K562 (cell line): ENCODE measurements around the gene ZNF74. TPM values are rescaled to one million over a fixed set of nuclear protein-coding genes. Genes with fewer than 3 reads are reported as not detected.
A peak's percentile ranks its signal among the peaks of the same experiment; 100 is the strongest.

Source experiments
- ATAC-seq: fragments of 200-7000 bp; cut with Tn5 transposase; 3 replicates; pipeline ENCODE4 v1.9.1; 2020; ENCODE audit warnings: moderate library complexity
- BruUV-seq: library from RNA; stranded (reverse); fragments of 400-500 nt; replicated peaks from 2 replicates; lab custom pipeline; 2021; lab: Mats Ljungman, UMichigan
- CTCF ChIA-PET: fragments of 300-600 bp; formaldehyde crosslinking; extraction: SDS; loops from one replicate; lab custom pipeline; 2021; ENCODE audit warnings: low intra/inter-chr PET ratio; lab: Yijun Ruan, JAX
- POLR2A ChIA-PET: fragments of 300-600, 350-650 bp; sonication (Branson Sonifier 250); formaldehyde crosslinking; extraction: SDS; loops from one replicate; lab custom pipeline; 2021; ENCODE audit warnings: antibody characterized with exemption, inconsistent platforms; lab: Yijun Ruan, JAX
- DNase-seq, 4 experiments: peaks; one replicate each; pipeline versions ENCODE4 v3.0.0 to v3.0.0-alpha.2; 2011 to 2018; ENCODE audit warnings: low spot score in 3 of 4, mixed read lengths in 3 of 4; ENCODE audit errors: extremely low read depth in 1 of 4
- FAIRE-seq: peaks from 2 replicates; lab custom pipeline; 2011; peaks lifted over from hg19 to GRCh38; lab: Jason Lieb, UNC
- H2AFZ ChIP-seq: 2 replicates; pipeline ENCODE4 v1.6.0; 2011; ENCODE audit warnings: low read depth, low read length, control low read depth, inconsistent platforms
- H3K27ac ChIP-seq: fragments of 200-600 bp; 3 replicates; pipeline ENCODE4 v1.8.0; 2011; ENCODE audit warnings: low read depth, mild to moderate bottlenecking, control low read depth, inconsistent platforms, low read length, moderate library complexity, mixed read lengths; ENCODE audit errors: extremely low read depth
- H3K27me3 ChIP-seq, 2 experiments: fragments of 300-600 bp in 1 of 2; 2 replicates in 1 of 2; 3 replicates in 1 of 2; pipeline versions ENCODE4 v1.6.0 to v1.8.0; 2011; ENCODE audit warnings: inconsistent platforms in 2 of 2, low read length in 2 of 2, mild to moderate bottlenecking in 1 of 2, mixed read lengths in 1 of 2, moderate library complexity in 1 of 2; ENCODE audit not compliant: control insufficient read depth in 2 of 2, insufficient read depth in 2 of 2
- H3K36me3 ChIP-seq: fragments of 300-600 bp; 3 replicates; pipeline ENCODE4 v1.8.0; 2011; ENCODE audit warnings: mild to moderate bottlenecking, low read length, inconsistent platforms; ENCODE audit not compliant: control insufficient read depth, insufficient read depth
- H3K4me1 ChIP-seq, 2 experiments: fragments of 200-600 bp in 1 of 2; replicated peaks in 1 of 2; 2 replicates in 1 of 2; 3 replicates in 1 of 2; pipeline versions ENCODE4 v1.5.1 to v1.8.0; 2011; ENCODE audit warnings: inconsistent platforms in 2 of 2, low read length in 2 of 2, mild to moderate bottlenecking in 1 of 2, mixed read lengths in 1 of 2, moderate library complexity in 1 of 2; ENCODE audit not compliant: control insufficient read depth in 2 of 2, insufficient read depth in 2 of 2
- H3K4me2 ChIP-seq: 2 replicates; pipeline ENCODE4 v1.6.1; 2011; ENCODE audit warnings: low read length, control low read depth, inconsistent platforms, mixed read lengths; ENCODE audit not compliant: insufficient read depth
- H3K4me3 ChIP-seq: fragments of 200-600 bp; sonication (generic), shearing (Covaris generic); 2 replicates; pipeline ENCODE4 v1.5.1; 2016; ENCODE audit warnings: control low read depth, inconsistent platforms
- H3K79me2 ChIP-seq: fragments of 200-600 bp; 3 replicates; pipeline ENCODE4 v1.8.0; 2011; ENCODE audit warnings: low read length, inconsistent platforms; ENCODE audit not compliant: control insufficient read depth, insufficient read depth
- H3K9ac ChIP-seq, 2 experiments: 2 replicates each; pipeline versions ENCODE4 v1.6.0 to v1.6.1; 2011; ENCODE audit warnings: low read depth in 2 of 2, low read length in 2 of 2, control low read depth in 1 of 2, inconsistent platforms in 1 of 2, mild to moderate bottlenecking in 1 of 2, mixed read lengths in 1 of 2; ENCODE audit not compliant: insufficient read depth in 1 of 2
- H3K9me1 ChIP-seq: one replicate; pipeline ENCODE4 v1.6.0; 2011; ENCODE audit warnings: inconsistent platforms, mild to moderate bottlenecking, low read length, moderate library complexity; ENCODE audit not compliant: control insufficient read depth, insufficient read depth
- H3K9me3 ChIP-seq: replicated peaks from 2 replicates; pipeline ENCODE4 v1.5.1; 2011; ENCODE audit warnings: low read depth, low read length, inconsistent platforms; ENCODE audit not compliant: control insufficient read depth, insufficient read depth
- H4K20me1 ChIP-seq: replicated peaks from 2 replicates; pipeline ENCODE4 v1.6.1; 2011; ENCODE audit warnings: low read length, inconsistent platforms, mixed read lengths; ENCODE audit not compliant: control insufficient read depth, insufficient read depth
- FOXJ2 ChIP-seq: fragments of 200-800 bp; sonication (Bioruptor generic); IDR thresholded peaks from 2 replicates; pipeline ENCODE4 v1.6.1; 2016; ENCODE audit warnings: missing genetic modification characterization, missing compliant biosample characterization
- HOMEZ ChIP-seq: fragments of 250-450 bp; sonication (Bioruptor Pico); IDR thresholded peaks from 2 replicates; pipeline ENCODE4 v1.4.0; 2020; ENCODE audit warnings: mild to moderate bottlenecking, moderate library complexity
- IRF9 ChIP-seq: fragments of 450-650 bp; IDR thresholded peaks from 2 replicates; pipeline ENCODE4 v1.6.1; 2016; ENCODE audit warnings: missing biosample characterization, missing genetic modification characterization
- RBM22 ChIP-seq: fragments of 200-400 bp; formaldehyde crosslinking; IDR thresholded peaks from 2 replicates; pipeline ENCODE4 v1.6.1; 2018; ENCODE audit warnings: low read length, low read depth; ENCODE audit not compliant: poor library complexity, severe bottlenecking
- SIX5 ChIP-seq, 2 experiments: IDR thresholded peaks; 2 replicates each; pipeline ENCODE4 v1.6.1; 2011; ENCODE audit warnings: low read length in 2 of 2, borderline replicate concordance in 1 of 2, low read depth in 1 of 2, mild to moderate bottlenecking in 1 of 2, moderate library complexity in 1 of 2; ENCODE audit not compliant: insufficient read depth in 1 of 2
- SMAD4 ChIP-seq: fragments of 250-450 bp; sonication (Bioruptor Pico); conservative IDR thresholded peaks from 2 replicates; pipeline ENCODE4 v1.8.0; 2021; ENCODE audit warnings: inconsistent platforms, mild to moderate bottlenecking, moderate library complexity
- STAT6 ChIP-seq: sonication (generic); formaldehyde crosslinking; IDR thresholded peaks from 2 replicates; pipeline ENCODE4 v1.8.1; 2023; ENCODE audit warnings: mild to moderate bottlenecking, missing genetic modification reagents
- ZFPM2 ChIP-seq: fragments of 250-450 bp; sonication (Bioruptor Pico); IDR thresholded peaks from 2 replicates; pipeline ENCODE4 v1.5.1; 2022; ENCODE audit warnings: mild to moderate bottlenecking
- ZNF583 ChIP-seq: fragments of 250-450 bp; sonication (Bioruptor Pico); IDR thresholded peaks from 2 replicates; pipeline ENCODE4 v1.4.0; 2020
- WGBS: fragments of 100-300 bp; shearing (Covaris generic); methylation state at CpG from one replicate; pipeline ENCODE4 v1.1.6; 2016; ENCODE audit warnings: low coverage, mixed read lengths; ENCODE audit not compliant: insufficient coverage; ENCODE audit errors: missing lambda C conversion rate; 5-methylcytosine and 5-hydroxymethylcytosine counted together
- in situ Hi-C: fragments of 300-500 bp; cut with MboI; formaldehyde crosslinking; loops from 4 replicates; pipeline ENCODE4 v1.15.0; 2018; ENCODE audit warnings: inconsistent platforms, mixed read lengths
- intact Hi-C: fragments of 100-400 bp; cut with micrococcal nuclease; formaldehyde crosslinking; loops from 2 replicates; pipeline ENCODE4 v1.14.2; 2022
- polyA plus RNA-seq, 8 experiments: library from polyadenylated mRNA; depleted of rRNA in 4 of 8; stranded (reverse) in 5 of 8; unstranded in 3 of 8; fragments of >200 nt; fragmentation: Nextera tagmentation in 2 of 8; fragmentation: Illumina TruSeq in 1 of 8; extraction: Ambion mirVana in 2 of 8; extraction: Trizol in 1 of 8; gene quantifications; 2 replicates each; pipeline versions ENCODE4 v1.2.1 to v1.2.3, GENCODE V29; 2011 to 2014; ENCODE audit warnings: inconsistent platforms in 1 of 8, missing spikeins in 1 of 8
- total RNA-seq, 7 experiments: library from RNA; depleted of rRNA in 6 of 7; stranded (reverse); fragments of >200 nt in 6 of 7; fragmentation: Illumina TruSeq in 2 of 7; extraction: Trizol in 2 of 7; gene quantifications; 2 replicates each; pipeline versions ENCODE4 v1.2.1 to v1.2.3, GENCODE V29; 2011 to 2021; ENCODE audit warnings: low replicate concordance in 1 of 7

The ZNF74 gene
- total and polyA plus RNA-seq, 9 of the 15 experiments (the other 6 are each of a cell fraction or from before 2014, with no cell fraction given) = 2.4 to 53.5 (median 31.5) TPM

DNA sequence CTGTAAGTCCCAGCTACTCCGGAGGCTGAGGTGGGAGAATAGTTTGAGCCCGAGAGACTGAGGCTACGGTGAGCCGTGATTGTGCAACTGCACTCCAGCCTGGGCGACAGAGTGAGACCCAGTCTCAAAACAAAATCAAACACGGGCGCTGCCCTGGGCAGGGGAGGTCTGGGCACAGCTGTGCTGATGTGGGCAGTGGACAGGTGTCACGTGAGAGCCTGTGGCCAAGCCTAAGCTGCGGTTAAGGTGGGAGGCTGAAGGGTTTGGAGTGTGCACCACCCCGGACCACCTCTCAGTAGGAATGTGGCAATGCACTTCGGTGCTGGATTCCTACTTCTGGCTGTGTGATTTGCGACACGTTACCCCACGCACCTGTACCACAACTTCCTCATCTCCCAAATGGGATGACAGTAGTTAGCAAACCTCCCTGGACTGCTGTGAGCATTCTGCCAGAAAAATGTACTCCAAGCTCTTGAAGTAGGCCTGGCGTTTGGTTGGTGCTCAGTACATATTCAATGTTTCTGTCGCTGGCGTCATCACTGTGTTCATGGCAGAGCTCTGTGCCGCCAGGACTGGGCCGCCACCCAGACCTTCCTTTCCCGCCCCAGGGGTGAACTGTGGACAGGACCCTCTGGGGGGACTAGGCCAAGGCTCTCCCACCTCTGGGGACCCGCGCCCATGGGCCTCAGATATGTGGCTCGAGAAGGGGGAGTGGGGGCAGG lies 807 bp upstream of the ZNF74 start (continued):
- peak; percentile 34; the same call in 1 of the 2 replicates for TF ChIP-seq IRF9 (tag)
- no peak for TF ChIP-seq FOXJ2 (tag)
- peak; percentile 83; the same call in 1 of the 2 replicates for TF ChIP-seq HOMEZ (CRISPR knock-in tag)
- TF ChIP-seq ZNF583 (CRISPR knock-in tag) = 0 out of 2 replicates have a peak, but pooled peaks have one; percentile 46

- Histone ChIP-seq H3K9me3 (peaks cover 3% of the 10 kb centered on the region; the same call in 1 of the 2 replicates), H3K4me2 (peak overlapping the region; percentile 90), H3K79me2 (peaks cover 17% of the 10 kb centered on the region), H3K27ac (no peak overlapping the region), H4K20me1 (no peaks in the 10 kb centered on the region), H3K4me3 (peak overlapping the region; percentile 52; the same call in 1 of the 2 replicates), H3K9me1 (peaks cover 2% of the 10 kb centered on the region), H2AFZ (no peak overlapping the region), H3K4me1 (peaks cover 16 to 35% of the 10 kb centered on the region in 2 experiments), H3K27me3 (peaks cover 3 to 13% of the 10 kb centered on the region in 2 experiments; a peak in 4 of 5 replicates), H3K36me3 (peaks cover 9% of the 10 kb centered on the region; the same call in 2 of the 3 replicates), H3K9ac (peak overlapping the region; percentile 72 to 96; a peak in 2 of 4 replicates)
- in situ Hi-C loops (loop anchor here (10.0 kb wide), 1 partner anchor 51 kb away; no protein-coding TSS in a partner anchor), intact Hi-C loops (loop anchor here (2.0 kb wide), 1 partner anchor 75 kb away; the partner anchor contains the start of gene DGCR6L)
- BruUV-seq = no TSS peak
- POLR2A ChIA-PET = interaction anchor here (0.6 to 7.0 kb wide), 14 partner anchors 10 to 458 kb away, joined by 3 to 84 read pairs (median 4); no protein-coding TSS in a partner anchor
- 83% methylated on average over 20 of the region's 20 CpGs for WGBS
- DNase-seq (peak in 3 of 4 experiments; percentile 27 to 32 (median 31)), ATAC-seq (no peak), FAIRE-seq (no peak)
- CTCF ChIA-PET = no interaction called here
- TF ChIP-seq SIX5 (IDR thresholded peaks at IDR 0.05; ENCODE audit: borderline replicate concordance in 1 of 2, insufficient read depth in 1 of 2, low read depth in 1 of 2, low read length in 2 of 2) (0 out of 4 replicates have a peak, but pooled peaks of 1 of the 2 experiments have one; percentile 3), ZFPM2 (CRISPR knock-in tag) (0 out of 2 replicates have a peak, but pooled peaks have one; percentile 17), SMAD4 (CRISPR knock-in tag) (peak; percentile 50; the same call in 1 of the 2 replicates), STAT6 (0 out of 2 replicates have a peak, but pooled peaks have one; percentile 66), RBM22 (no peak)
These were observed 1.4 kb downstream of the ZNF74 start for GRCh38 chr22:20395181-20395906.
